ENCODE results near the gene PHPT1. TPM values are rescaled to one million over a fixed set of nuclear protein-coding genes. Genes with fewer than 3 reads are reported as not detected.

The PHPT1 gene
- total RNA-seq, 2 donors from 2014 or later = 37.5 to 92.1 TPM

GRCh38 chr9:136857166-136857565, 8.0 kb downstream of the PHPT1 start:
- no peak for ATAC-seq (ENCODE audit: insufficient number of reproducible peaks, low FRiP score, low read depth)
- Histone ChIP-seq H3K4me1 (ENCODE audit: control insufficient read depth in 1 of 2, low read depth in 2 of 2) (peaks cover 0 to 18% of the 10 kb centered on the region in 2 donors), H3K4me3 (no peak overlapping the region), H3K27me3 (replicated peaks; ENCODE audit: insufficient read depth) (no peaks in the 10 kb centered on the region), H3K9me3 (no peaks in the 10 kb centered on the region), H3K27ac (no peak overlapping the region), H3K36me3 (peaks cover 1% of the 10 kb centered on the region)
- DNase-seq (ENCODE audit: low spot score) = no peak
- TF ChIP-seq CTCF (IDR thresholded peaks at IDR 0.05) = no peak

- no peak for TF ChIP-seq CTCF (IDR thresholded peaks at IDR 0.05)
- H3K4me3 ChIP-seq = no peak overlapping the region
- no peaks in the 10 kb centered on the region for H3K9me3 ChIP-seq
- DNase-seq (ENCODE audit: low spot score) (no peak), ATAC-seq (ENCODE audit: insufficient number of reproducible peaks, low FRiP score, low read depth) (no peak)
- peaks cover 0 to 18% of the 10 kb centered on the region in 2 donors for H3K4me1 ChIP-seq (ENCODE audit: control insufficient read depth in 1 of 2, low read depth in 2 of 2)
- H3K27me3 ChIP-seq (replicated peaks; ENCODE audit: insufficient read depth) = no peaks in the 10 kb centered on the region
- H3K27ac ChIP-seq = no peak overlapping the region
- H3K36me3 ChIP-seq = peaks cover 7% of the 10 kb centered on the region
These were observed 8.6 kb downstream of the PHPT1 start for GRCh38 chr9:136857581-136858412.

GRCh38 chr9:136858452-136858843, 9.2 kb downstream of the PHPT1 start:
- no peak overlapping the region for H3K4me3 ChIP-seq
- ATAC-seq (ENCODE audit: insufficient number of reproducible peaks, low FRiP score, low read depth) (no peak), DNase-seq (ENCODE audit: low spot score) (no peak)
- H3K36me3 ChIP-seq = peaks cover 14% of the 10 kb centered on the region
- H3K9me3 ChIP-seq = no peaks in the 10 kb centered on the region
- no peaks in the 10 kb centered on the region for H3K27me3 ChIP-seq (replicated peaks; ENCODE audit: insufficient read depth)
- H3K27ac ChIP-seq = peak overlapping the region in 1 of 2 donors; percentile 43
- TF ChIP-seq CTCF (IDR thresholded peaks at IDR 0.05) = no peak
- peaks cover 0 to 22% of the 10 kb centered on the region in 2 donors for H3K4me1 ChIP-seq (ENCODE audit: control insufficient read depth in 1 of 2, low read depth in 2 of 2)

GRCh38 chr9:136858844-136859757, 9.9 kb downstream of the PHPT1 start:
- H3K4me1 ChIP-seq (ENCODE audit: control insufficient read depth in 1 of 2, low read depth in 2 of 2) = peaks cover 0 to 28% of the 10 kb centered on the region in 2 donors
- no peak overlapping the region for H3K4me3 ChIP-seq
- TF ChIP-seq CTCF (IDR thresholded peaks at IDR 0.05) = no peak
- ATAC-seq (ENCODE audit: insufficient number of reproducible peaks, low FRiP score, low read depth) (no peak), DNase-seq (ENCODE audit: low spot score) (no peak)
- H3K27ac ChIP-seq = peak overlapping the region in 1 of 2 donors; percentile 43
- no peaks in the 10 kb centered on the region for H3K9me3 ChIP-seq
- H3K36me3 ChIP-seq = peaks cover 16% of the 10 kb centered on the region
- no peaks in the 10 kb centered on the region for H3K27me3 ChIP-seq (replicated peaks; ENCODE audit: insufficient read depth)

- ATAC-seq (ENCODE audit: insufficient number of reproducible peaks, low FRiP score, low read depth) (no peak), DNase-seq (ENCODE audit: low spot score) (no peak)
- H3K4me1 ChIP-seq (ENCODE audit: control insufficient read depth in 1 of 2, low read depth in 2 of 2) = peaks cover 8 to 40% of the 10 kb centered on the region in 2 donors
- no peaks in the 10 kb centered on the region for H3K27me3 ChIP-seq (replicated peaks; ENCODE audit: insufficient read depth)
- H3K9me3 ChIP-seq = no peaks in the 10 kb centered on the region
- no peak for TF ChIP-seq CTCF (IDR thresholded peaks at IDR 0.05)
- no peak overlapping the region for H3K4me3 ChIP-seq
- peaks cover 16% of the 10 kb centered on the region for H3K36me3 ChIP-seq
- no peak overlapping the region for H3K27ac ChIP-seq
These were observed 11.3 kb downstream of the PHPT1 start for GRCh38 chr9:136860529-136860928.

Measured in thoracic aorta (tissue), 2 donors.